CD4-positive, CD25-positive, alpha-beta regulatory T cell (primary cell): ENCODE results near the gene TM4SF18. TPM values are rescaled to one million over a fixed set of nuclear protein-coding genes. Genes with fewer than 3 reads are reported as not detected.

ENCODE experiments used
- ATAC-seq, 2 donors: fragments of 150-1000 bp; cut with Tn5 transposase; one replicate each; pipeline ENCODE4 v1.10.0; 2021; ENCODE audit warnings: low read depth in 2 of 2, moderate number of reproducible peaks in 2 of 2, moderate library complexity in 1 of 2
- DNase-seq, 3 donors: peaks; one replicate each; pipeline versions ENCODE4 v3.0.0 to v3.0.0-alpha.2; 2012 to 2022; ENCODE audit warnings: mixed read lengths in 1 of 3
- H3K27ac ChIP-seq: one replicate; pipeline ENCODE4 v1.7.0; 2013; ENCODE audit warnings: mild to moderate bottlenecking, low read length; ENCODE audit not compliant: insufficient read depth, poor library complexity, severe bottlenecking
- H3K27me3 ChIP-seq: one replicate; pipeline ENCODE4 v1.7.0; 2013; ENCODE audit warnings: low read length; ENCODE audit not compliant: control insufficient read depth, insufficient read depth
- H3K36me3 ChIP-seq: one replicate; pipeline ENCODE4 v1.7.0; 2013; ENCODE audit warnings: mild to moderate bottlenecking, low read length, moderate library complexity; ENCODE audit not compliant: control insufficient read depth, insufficient read depth
- H3K4me1 ChIP-seq: 2 replicates; pipeline ENCODE4 v1.7.0; 2013; ENCODE audit warnings: mild to moderate bottlenecking, low read length; ENCODE audit not compliant: insufficient read depth, control insufficient read depth, poor library complexity, severe bottlenecking
- H3K4me3 ChIP-seq: one replicate; pipeline ENCODE4 v1.7.0; 2013; ENCODE audit warnings: low read depth, mild to moderate bottlenecking, low read length, moderate library complexity
- H3K9me3 ChIP-seq, 2 experiments: 1 replicate in 1 of 2; 2 replicates in 1 of 2; pipeline ENCODE4 v1.7.0; 2013; ENCODE audit warnings: low read length in 2 of 2, mild to moderate bottlenecking in 1 of 2, moderate library complexity in 1 of 2; ENCODE audit not compliant: control insufficient read depth in 2 of 2
- H3K27ac Mint-ChIP-seq, 3 donors: one replicate each; pipeline ENCODE4 v1.8.0; 2020 to 2022; ENCODE audit warnings: mild to moderate bottlenecking in 3 of 3, mixed read lengths in 3 of 3, moderate library complexity in 2 of 3
- H3K27me3 Mint-ChIP-seq: one replicate; pipeline ENCODE4 v1.8.0; 2022; ENCODE audit warnings: mild to moderate bottlenecking, mixed read lengths
- H3K36me3 Mint-ChIP-seq: one replicate; pipeline ENCODE4 v1.8.0; 2020; ENCODE audit warnings: mixed read lengths
- H3K4me1 Mint-ChIP-seq, 4 donors: one replicate each; pipeline ENCODE4 v1.8.0; 2020 to 2022; ENCODE audit warnings: mixed read lengths in 4 of 4, mild to moderate bottlenecking in 1 of 4
- H3K4me3 Mint-ChIP-seq, 4 donors: one replicate each; pipeline ENCODE4 v1.8.0; 2020 to 2022; ENCODE audit warnings: mild to moderate bottlenecking in 4 of 4, mixed read lengths in 4 of 4, moderate library complexity in 3 of 4
- H3K9me3 Mint-ChIP-seq, 7 donors: one replicate each; pipeline ENCODE4 v1.8.0; 2020 to 2022; ENCODE audit warnings: mixed read lengths in 7 of 7, mild to moderate bottlenecking in 3 of 7, moderate library complexity in 2 of 7
- polyA plus RNA-seq, 4 donors: library from polyadenylated mRNA; unstranded; fragments of 300-500 nt; fragmentation: Illumina TruSeq; gene quantifications; one replicate each; pipeline ENCODE4 v1.2.3, GENCODE V29; 2021
- total RNA-seq: library from RNA; stranded (reverse); gene quantifications from one replicate; pipeline ENCODE4 v1.2.3, GENCODE V29; 2022

The TM4SF18 gene
- total and polyA plus RNA-seq, 5 donors from 2014 or later: not detected

- no peak overlapping the region for H3K27ac Mint-ChIP-seq
- Histone ChIP-seq H3K27me3 (no peaks in the 10 kb centered on the region), H3K9me3 (no peaks in the 10 kb centered on the region), H3K4me3 (no peak overlapping the region), H3K4me1 (no peaks in the 10 kb centered on the region), H3K27ac (no peak overlapping the region), H3K36me3 (no peaks in the 10 kb centered on the region)
- no peak for DNase-seq
- H3K36me3 Mint-ChIP-seq: no peaks in the 10 kb centered on the region
- no peaks in the 10 kb centered on the region for H3K4me1 Mint-ChIP-seq
- H3K9me3 Mint-ChIP-seq: peaks cover 0 to 4% (median 0%) of the 10 kb centered on the region in 7 donors
- peaks cover 6% of the 10 kb centered on the region for H3K27me3 Mint-ChIP-seq
- H3K4me3 Mint-ChIP-seq: no peak overlapping the region
- no peak for ATAC-seq
Observed at GRCh38 chr3:149369991-149370866, 36.8 kb upstream of the TM4SF18 start.

- no peaks in the 10 kb centered on the region for H3K27me3 ChIP-seq
- Mint-ChIP-seq H3K9me3 (peaks cover 0 to 1% (median 0%) of the 10 kb centered on the region in 7 donors), H3K27me3 (peaks cover 6% of the 10 kb centered on the region), H3K4me1 (no peaks in the 10 kb centered on the region), H3K36me3 (no peaks in the 10 kb centered on the region), H3K27ac (no peak overlapping the region), H3K4me3 (no peak overlapping the region)
- no peaks in the 10 kb centered on the region for H3K36me3 ChIP-seq
- no peak overlapping the region for H3K27ac ChIP-seq
- ATAC-seq (no peak), DNase-seq (no peak)
- H3K4me3 ChIP-seq: no peak overlapping the region
- no peaks in the 10 kb centered on the region for H3K4me1 ChIP-seq
- H3K9me3 ChIP-seq: no peaks in the 10 kb centered on the region
Observed at GRCh38 chr3:149368674-149369497, 35.5 kb upstream of the TM4SF18 start.

- H3K27ac ChIP-seq: no peak overlapping the region
- Mint-ChIP-seq H3K27ac (no peak overlapping the region), H3K9me3 (peaks cover 0 to 1% (median 0%) of the 10 kb centered on the region in 7 donors), H3K4me3 (no peak overlapping the region), H3K4me1 (no peaks in the 10 kb centered on the region), H3K27me3 (peaks cover 6% of the 10 kb centered on the region), H3K36me3 (no peaks in the 10 kb centered on the region)
- no peaks in the 10 kb centered on the region for H3K9me3 ChIP-seq
- H3K4me3 ChIP-seq: no peak overlapping the region
- DNase-seq (no peak), ATAC-seq (no peak)
- no peaks in the 10 kb centered on the region for H3K4me1 ChIP-seq
- H3K27me3 ChIP-seq: no peaks in the 10 kb centered on the region
- no peaks in the 10 kb centered on the region for H3K36me3 ChIP-seq
Observed at GRCh38 chr3:149368201-149368673, 34.8 kb upstream of the TM4SF18 start.

- Mint-ChIP-seq H3K9me3 (peaks cover 0 to 1% (median 0%) of the 10 kb centered on the region in 7 donors), H3K27me3 (peaks cover 6% of the 10 kb centered on the region), H3K36me3 (no peaks in the 10 kb centered on the region), H3K4me3 (no peak overlapping the region), H3K4me1 (no peaks in the 10 kb centered on the region), H3K27ac (no peak overlapping the region)
- H3K27me3 ChIP-seq: no peaks in the 10 kb centered on the region
- H3K9me3 ChIP-seq: no peaks in the 10 kb centered on the region
- H3K27ac ChIP-seq: no peak overlapping the region
- ATAC-seq (no peak), DNase-seq (no peak)
- H3K4me1 ChIP-seq: no peaks in the 10 kb centered on the region
- no peak overlapping the region for H3K4me3 ChIP-seq
- no peaks in the 10 kb centered on the region for H3K36me3 ChIP-seq
Observed at GRCh38 chr3:149366941-149367840, 33.8 kb upstream of the TM4SF18 start.

GRCh38 chr3:149366031-149366430 lies 32.6 kb upstream of the TM4SF18 start:
- Mint-ChIP-seq H3K4me1 (no peaks in the 10 kb centered on the region), H3K36me3 (no peaks in the 10 kb centered on the region), H3K27me3 (peaks cover 5% of the 10 kb centered on the region), H3K9me3 (peaks cover 0 to 1% (median 0%) of the 10 kb centered on the region in 7 donors), H3K4me3 (no peak overlapping the region), H3K27ac (no peak overlapping the region)
- Histone ChIP-seq H3K4me3 (no peak overlapping the region), H3K9me3 (no peaks in the 10 kb centered on the region), H3K27me3 (no peaks in the 10 kb centered on the region), H3K27ac (no peak overlapping the region), H3K4me1 (no peaks in the 10 kb centered on the region), H3K36me3 (no peaks in the 10 kb centered on the region)
- DNase-seq (no peak), ATAC-seq (no peak)

- Mint-ChIP-seq H3K4me1 (no peaks in the 10 kb centered on the region), H3K27ac (no peak overlapping the region), H3K27me3 (peaks cover 5% of the 10 kb centered on the region), H3K4me3 (no peak overlapping the region), H3K36me3 (no peaks in the 10 kb centered on the region), H3K9me3 (peaks cover 0 to 1% (median 0%) of the 10 kb centered on the region in 7 donors)
- Histone ChIP-seq H3K27me3 (no peaks in the 10 kb centered on the region), H3K27ac (no peak overlapping the region), H3K4me1 (no peaks in the 10 kb centered on the region), H3K9me3 (no peaks in the 10 kb centered on the region), H3K4me3 (no peak overlapping the region), H3K36me3 (no peaks in the 10 kb centered on the region)
- DNase-seq (no peak), ATAC-seq (no peak)
Observed at GRCh38 chr3:149364624-149365023, 31.2 kb upstream of the TM4SF18 start.

- Mint-ChIP-seq H3K27me3 (peaks cover 11% of the 10 kb centered on the region), H3K36me3 (no peaks in the 10 kb centered on the region), H3K27ac (no peak overlapping the region), H3K9me3 (peaks cover 0 to 2% (median 0%) of the 10 kb centered on the region in 7 donors), H3K4me3 (no peak overlapping the region), H3K4me1 (no peaks in the 10 kb centered on the region)
- Histone ChIP-seq H3K9me3 (no peaks in the 10 kb centered on the region), H3K27ac (no peak overlapping the region), H3K4me1 (no peaks in the 10 kb centered on the region), H3K4me3 (no peak overlapping the region), H3K27me3 (no peaks in the 10 kb centered on the region), H3K36me3 (no peaks in the 10 kb centered on the region)
- ATAC-seq (no peak), DNase-seq (no peak)
Observed at GRCh38 chr3:149363053-149363452, 29.6 kb upstream of the TM4SF18 start.
